ENCODE data around the gene MIAT.

GRCh38 chr22:26680485-26680884, 23.1 kb downstream of the MIAT start:
- TF ChIP-seq CTCF (IDR thresholded peaks at IDR 0.05) = no peak
- TF ChIP-seq POLR2A (IDR thresholded peaks at IDR 0.05) = no peak

Measured in adrenal gland (tissue), 5 donors.